GM12865 (cell line): ENCODE measurements around the gene NTNG2.

ENCODE experiments used
- DNase-seq: peaks from one replicate; pipeline ENCODE4 v3.0.0; 2010; ENCODE audit warnings: low read depth
- H3K4me3 ChIP-seq: 2 replicates; pipeline ENCODE4 v1.5.1; 2011; ENCODE audit warnings: mild to moderate bottlenecking, low read depth, low read length, control low read depth
- TF ChIP-seq, protein P1 (sequence below): IDR thresholded peaks from 2 replicates; pipeline ENCODE4 v1.5.1; 2011; ENCODE audit warnings: low read length, control low read depth, low read depth, inconsistent platforms; ENCODE audit not compliant: insufficient read depth; ENCODE audit errors: missing control alignments

NTNG2 gene

DNA sequence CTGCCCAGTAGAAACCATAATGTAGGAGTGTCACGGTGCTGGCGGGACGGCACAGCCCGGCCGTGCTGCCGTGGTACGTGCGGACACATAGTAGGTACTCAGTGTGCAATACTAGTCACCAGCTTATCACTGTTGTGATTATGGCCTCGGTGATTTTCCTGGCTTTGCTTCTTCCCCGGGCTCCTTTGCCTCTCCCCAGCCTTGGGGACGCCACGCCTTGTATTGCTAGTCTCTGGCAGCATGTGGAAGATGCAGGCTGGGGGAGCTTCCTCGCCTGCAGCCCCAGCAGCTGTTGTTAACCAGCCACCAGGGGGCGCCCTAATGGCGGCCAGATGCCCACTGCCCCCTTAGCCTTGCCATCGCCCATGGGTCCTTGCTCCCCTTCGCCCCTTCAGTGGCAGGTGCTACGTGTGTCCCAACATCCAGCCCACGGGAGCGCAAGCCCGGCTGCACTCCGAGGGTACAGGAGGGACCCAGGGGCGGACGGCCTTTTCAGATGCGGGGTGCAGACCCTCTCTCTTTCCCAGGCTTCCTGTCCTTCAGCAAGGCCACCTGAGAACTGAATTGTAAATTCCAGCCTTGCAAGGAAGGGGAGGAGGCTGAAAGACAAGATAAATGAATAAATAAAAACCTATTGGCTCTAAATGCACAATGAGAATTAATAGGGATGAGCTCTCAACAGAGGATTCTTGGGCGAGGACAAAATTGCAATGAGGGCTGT, 8.0 kb downstream of the NTNG2 start:
- TF ChIP-seq, protein P1, sequence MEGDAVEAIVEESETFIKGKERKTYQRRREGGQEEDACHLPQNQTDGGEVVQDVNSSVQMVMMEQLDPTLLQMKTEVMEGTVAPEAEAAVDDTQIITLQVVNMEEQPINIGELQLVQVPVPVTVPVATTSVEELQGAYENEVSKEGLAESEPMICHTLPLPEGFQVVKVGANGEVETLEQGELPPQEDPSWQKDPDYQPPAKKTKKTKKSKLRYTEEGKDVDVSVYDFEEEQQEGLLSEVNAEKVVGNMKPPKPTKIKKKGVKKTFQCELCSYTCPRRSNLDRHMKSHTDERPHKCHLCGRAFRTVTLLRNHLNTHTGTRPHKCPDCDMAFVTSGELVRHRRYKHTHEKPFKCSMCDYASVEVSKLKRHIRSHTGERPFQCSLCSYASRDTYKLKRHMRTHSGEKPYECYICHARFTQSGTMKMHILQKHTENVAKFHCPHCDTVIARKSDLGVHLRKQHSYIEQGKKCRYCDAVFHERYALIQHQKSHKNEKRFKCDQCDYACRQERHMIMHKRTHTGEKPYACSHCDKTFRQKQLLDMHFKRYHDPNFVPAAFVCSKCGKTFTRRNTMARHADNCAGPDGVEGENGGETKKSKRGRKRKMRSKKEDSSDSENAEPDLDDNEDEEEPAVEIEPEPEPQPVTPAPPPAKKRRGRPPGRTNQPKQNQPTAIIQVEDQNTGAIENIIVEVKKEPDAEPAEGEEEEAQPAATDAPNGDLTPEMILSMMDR = peak; percentile 85
- no peak overlapping the region for H3K4me3 ChIP-seq
- DNase-seq = peak; percentile 70

DNA sequence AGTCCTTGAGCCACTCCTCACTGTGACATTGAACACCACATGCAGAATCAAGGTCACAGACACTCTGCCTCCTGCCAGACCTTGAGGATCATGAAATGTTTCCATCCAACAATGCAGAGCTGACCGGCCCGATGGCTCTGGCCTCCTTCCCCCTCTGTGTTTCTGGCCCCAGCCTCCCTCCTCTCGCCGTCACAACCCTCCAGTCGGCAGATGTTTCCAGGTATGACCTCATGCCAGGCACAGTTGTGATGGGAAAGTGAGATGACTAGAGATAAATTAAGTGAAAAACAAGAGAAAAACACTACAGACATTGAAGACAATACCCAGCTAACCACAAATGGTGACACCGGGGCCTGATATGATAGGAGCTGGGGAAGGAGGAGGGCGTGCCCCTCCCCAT, 9.8 kb downstream of the NTNG2 start:
- H3K4me3 ChIP-seq = no peak overlapping the region
- TF ChIP-seq, protein P1 = no peak
- no peak for DNase-seq

DNA sequence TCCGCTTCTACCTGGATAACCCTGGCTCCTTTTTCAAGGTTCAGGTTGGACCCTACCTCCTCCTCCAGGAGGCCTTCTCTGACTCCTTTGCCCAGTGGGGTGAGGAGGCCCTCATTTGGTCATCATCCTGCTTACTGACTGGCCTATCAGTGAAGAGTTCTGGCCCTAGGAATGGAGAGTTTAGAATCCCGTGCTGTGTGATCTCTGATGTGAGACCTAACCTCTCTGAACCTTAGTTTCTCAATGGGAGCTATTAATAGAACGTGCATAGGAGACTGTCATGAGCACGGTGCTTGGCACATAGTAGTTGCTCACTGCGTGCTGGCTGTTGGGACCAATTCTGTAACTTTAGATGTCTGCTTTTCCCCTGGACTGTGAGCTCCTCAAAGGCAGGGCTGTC, 10.3 kb downstream of the NTNG2 start:
- DNase-seq = no peak
- no peak overlapping the region for H3K4me3 ChIP-seq
- TF ChIP-seq, protein P1 = no peak

GRCh38 chr9:132175431-132175830, 13.6 kb downstream of the NTNG2 start:
- TF ChIP-seq, protein P1 = no peak
- H3K4me3 ChIP-seq = no peak overlapping the region
- DNase-seq = no peak

- no peak overlapping the region for H3K4me3 ChIP-seq
- no peak for DNase-seq
- TF ChIP-seq, protein P1 = no peak
Observed at GRCh38 chr9:132176338-132176737, 14.5 kb downstream of the NTNG2 start.

GRCh38 chr9:132181796-132182313, 20.0 kb downstream of the NTNG2 start:
- no peak overlapping the region for H3K4me3 ChIP-seq
- DNase-seq = no peak
- TF ChIP-seq, protein P1 = no peak
